Upper lobe of left lung (tissue), 6 donors: ENCODE measurements around the gene EVL. TPM values are rescaled to one million over a fixed set of nuclear protein-coding genes. Genes with fewer than 3 reads are reported as not detected.
A peak's percentile ranks its signal among the peaks of the same experiment; 100 is the strongest.

Experiments used
- ATAC-seq, 2 donors: fragments of 200-7000 bp; cut with Tn5 transposase; one replicate each; pipeline ENCODE4 v1.9.1; 2022; ENCODE audit warnings: mild to moderate bottlenecking in 2 of 2, moderate library complexity in 2 of 2; ENCODE audit not compliant: low FRiP score in 2 of 2
- DNase-seq, 2 donors: peaks; one replicate each; pipeline ENCODE4 v3.0.0-alpha.2; 2019 to 2020
- H3K27ac ChIP-seq, 4 donors: fragments of 200-600 bp; sonication (generic); one replicate each; pipeline ENCODE4 v1.5.1; 2016 to 2019
- H3K27me3 ChIP-seq, 4 donors: fragments of 200-600 bp; sonication (generic); one replicate each; pipeline ENCODE4 v1.5.1; 2017 to 2019
- H3K36me3 ChIP-seq, 4 donors: fragments of 200-600 bp; sonication (generic); one replicate each; pipeline ENCODE4 v1.5.1; 2016 to 2019
- H3K4me1 ChIP-seq, 4 donors: fragments of 200-600 bp; sonication (generic); one replicate each; pipeline ENCODE4 v1.5.1; 2018 to 2019
- H3K4me3 ChIP-seq, 4 donors: fragments of 200-600 bp; sonication (generic); one replicate each; pipeline ENCODE4 v1.5.1; 2017 to 2019; ENCODE audit warnings: mild to moderate bottlenecking in 2 of 4, moderate library complexity in 1 of 4
- H3K9me3 ChIP-seq, 4 donors: fragments of 200-600 bp; sonication (generic); one replicate each; pipeline ENCODE4 v1.5.1; 2018 to 2019
- EP300 ChIP-seq, 4 donors: sonication (generic); formaldehyde crosslinking; IDR thresholded peaks; one replicate each; pipeline ENCODE4 v1.5.1; 2017; ENCODE audit warnings: antibody characterized with exemption in 4 of 4, control low read depth in 2 of 4
- POLR2A ChIP-seq, 4 donors: fragments of 450-650 bp; IDR thresholded peaks; one replicate each; pipeline ENCODE4 v1.5.1; 2016 to 2017; ENCODE audit warnings: antibody characterized with exemption in 4 of 4, mild to moderate bottlenecking in 2 of 4
- POLR2AphosphoS5 ChIP-seq, 2 donors: sonication (generic); formaldehyde crosslinking; IDR thresholded peaks; one replicate each; pipeline ENCODE4 v1.5.1; 2017; ENCODE audit warnings: antibody characterized with exemption in 2 of 2
- WGBS, 2 donors: methylation state at CpG; one replicate each; pipeline ENCODE4 v1.1.5; 2017 to 2018; 5-methylcytosine and 5-hydroxymethylcytosine counted together
- total RNA-seq, 6 donors: library from RNA; depleted of rRNA in 4 of 6; stranded (reverse); fragments of >200 nt in 4 of 6; gene quantifications; one replicate each; pipeline versions ENCODE4 v1.1.0 to v1.2.1, GENCODE V29; 2016 to 2021
- TF ChIP-seq, protein P1 (sequence below), 6 experiments: fragments of 450-650 bp in 4 of 6; fragments of 200-600 bp in 2 of 6; sonication (generic) in 2 of 6; IDR thresholded peaks; one replicate each; pipeline ENCODE4 v1.5.1; 2016 to 2019; ENCODE audit warnings: antibody characterized with exemption in 6 of 6
- donor health status: DM: no; HTN: no; CAD: no; lungs with moderate emphysema.
- donor health status: DM: no; HTN: yes; CAD: no; lungs with severe emphysema.

EVL gene
- total RNA-seq, 6 donors from 2014 or later = 69.6 to 222 (median 140) TPM

GRCh38 chr14:100078997-100079725, 13.9 kb downstream of the EVL start:
- Histone ChIP-seq H3K27me3 (no peaks in the 10 kb centered on the region), H3K4me1 (peaks cover 27 to 59% (median 47%) of the 10 kb centered on the region in 4 donors), H3K4me3 (no peak overlapping the region), H3K36me3 (no peaks in the 10 kb centered on the region), H3K27ac (peak overlapping the region; percentile 16 to 49 (median 31)), H3K9me3 (no peaks in the 10 kb centered on the region)
- no peak for TF ChIP-seq EP300 (IDR thresholded peaks at IDR 0.05)
- TF ChIP-seq, protein P1, sequence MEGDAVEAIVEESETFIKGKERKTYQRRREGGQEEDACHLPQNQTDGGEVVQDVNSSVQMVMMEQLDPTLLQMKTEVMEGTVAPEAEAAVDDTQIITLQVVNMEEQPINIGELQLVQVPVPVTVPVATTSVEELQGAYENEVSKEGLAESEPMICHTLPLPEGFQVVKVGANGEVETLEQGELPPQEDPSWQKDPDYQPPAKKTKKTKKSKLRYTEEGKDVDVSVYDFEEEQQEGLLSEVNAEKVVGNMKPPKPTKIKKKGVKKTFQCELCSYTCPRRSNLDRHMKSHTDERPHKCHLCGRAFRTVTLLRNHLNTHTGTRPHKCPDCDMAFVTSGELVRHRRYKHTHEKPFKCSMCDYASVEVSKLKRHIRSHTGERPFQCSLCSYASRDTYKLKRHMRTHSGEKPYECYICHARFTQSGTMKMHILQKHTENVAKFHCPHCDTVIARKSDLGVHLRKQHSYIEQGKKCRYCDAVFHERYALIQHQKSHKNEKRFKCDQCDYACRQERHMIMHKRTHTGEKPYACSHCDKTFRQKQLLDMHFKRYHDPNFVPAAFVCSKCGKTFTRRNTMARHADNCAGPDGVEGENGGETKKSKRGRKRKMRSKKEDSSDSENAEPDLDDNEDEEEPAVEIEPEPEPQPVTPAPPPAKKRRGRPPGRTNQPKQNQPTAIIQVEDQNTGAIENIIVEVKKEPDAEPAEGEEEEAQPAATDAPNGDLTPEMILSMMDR (IDR thresholded peaks at IDR 0.05) = no peak
- no peak for TF ChIP-seq POLR2AphosphoS5 (IDR thresholded peaks at IDR 0.05)
- no peak for TF ChIP-seq POLR2A (IDR thresholded peaks at IDR 0.05)
- DNase-seq (peak in 1 of 2 donors; percentile 50), ATAC-seq (peak; percentile 8 to 13)
- WGBS, 2 donors = 50 to 51% methylated on average over 9 of the region's 9 CpGs

DNA sequence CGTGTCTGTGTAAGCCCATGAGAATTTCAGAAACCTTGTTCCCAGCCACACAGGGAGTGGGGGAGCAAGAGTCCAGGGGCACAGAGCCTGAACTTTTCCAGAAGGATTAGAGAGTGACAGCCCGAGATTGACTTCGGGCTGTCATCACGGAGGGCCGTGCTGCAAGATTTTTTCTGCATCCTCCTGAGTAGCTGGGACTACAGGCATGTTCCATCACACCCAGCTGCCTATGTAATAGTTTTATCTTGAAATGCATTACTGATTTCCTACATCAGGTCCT, 14.4 kb downstream of the EVL start:
- no peak overlapping the region for H3K4me3 ChIP-seq
- TF ChIP-seq POLR2A (IDR thresholded peaks at IDR 0.05) = no peak
- no peak for TF ChIP-seq POLR2AphosphoS5 (IDR thresholded peaks at IDR 0.05)
- TF ChIP-seq EP300 (IDR thresholded peaks at IDR 0.05) = no peak
- TF ChIP-seq, protein P1 (IDR thresholded peaks at IDR 0.05) = no peak
- no peak for ATAC-seq
- no peak for DNase-seq
- H3K36me3 ChIP-seq = peaks cover 0 to 2% (median 0%) of the 10 kb centered on the region in 4 donors
- 71 to 83% methylated on average over 5 of the region's 5 CpGs for WGBS, 2 donors
- H3K27ac ChIP-seq = peak overlapping the region in 2 of 4 donors; percentile 30 to 32
- H3K27me3 ChIP-seq = no peaks in the 10 kb centered on the region
- H3K9me3 ChIP-seq = no peaks in the 10 kb centered on the region
- H3K4me1 ChIP-seq = peaks cover 22 to 54% (median 43%) of the 10 kb centered on the region in 4 donors

DNA sequence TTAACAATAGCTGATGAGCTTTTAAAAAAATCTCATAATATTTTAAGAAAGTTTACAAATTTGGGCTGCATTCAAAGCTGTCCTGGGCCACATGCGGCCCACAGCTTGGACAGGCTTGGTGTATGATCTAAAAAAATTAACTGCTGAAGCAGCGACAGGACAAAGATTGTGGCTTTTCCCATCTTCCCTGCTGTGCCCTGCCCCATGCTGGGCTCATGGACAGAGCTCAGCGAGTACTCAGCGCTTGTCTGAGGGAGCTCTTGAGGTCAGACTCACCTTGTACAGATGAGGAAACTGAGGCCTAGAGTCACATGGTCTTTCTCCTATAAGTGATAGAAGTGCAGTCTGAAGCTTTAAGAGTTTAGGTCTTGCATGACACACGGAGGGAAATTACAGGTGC, 15.0 kb downstream of the EVL start:
- DNase-seq = no peak
- 82 to 91% methylated on average over 5 of the region's 5 CpGs for WGBS, 2 donors
- H3K27ac ChIP-seq = no peak overlapping the region
- no peaks in the 10 kb centered on the region for H3K9me3 ChIP-seq
- H3K27me3 ChIP-seq = no peaks in the 10 kb centered on the region
- peaks cover 0 to 5% (median 0%) of the 10 kb centered on the region in 4 donors for H3K36me3 ChIP-seq
- H3K4me3 ChIP-seq = no peak overlapping the region
- TF ChIP-seq POLR2A (IDR thresholded peaks at IDR 0.05) (no peak), POLR2AphosphoS5 (IDR thresholded peaks at IDR 0.05) (no peak), EP300 (IDR thresholded peaks at IDR 0.05) (no peak)
- TF ChIP-seq, protein P1 (IDR thresholded peaks at IDR 0.05) = no peak
- no peak for ATAC-seq
- peaks cover 20 to 48% (median 40%) of the 10 kb centered on the region in 4 donors for H3K4me1 ChIP-seq

- peaks cover 0 to 14% (median 2%) of the 10 kb centered on the region in 4 donors for H3K36me3 ChIP-seq
- no peaks in the 10 kb centered on the region for H3K9me3 ChIP-seq
- DNase-seq (no peak), ATAC-seq (no peak)
- no peak overlapping the region for H3K4me3 ChIP-seq
- H3K4me1 ChIP-seq = peaks cover 15 to 31% (median 23%) of the 10 kb centered on the region in 4 donors
- TF ChIP-seq, protein P1 (IDR thresholded peaks at IDR 0.05) = no peak
- TF ChIP-seq POLR2AphosphoS5 (IDR thresholded peaks at IDR 0.05) (no peak), EP300 (IDR thresholded peaks at IDR 0.05) (no peak), POLR2A (IDR thresholded peaks at IDR 0.05) (no peak)
- H3K27me3 ChIP-seq = no peaks in the 10 kb centered on the region
- no peak overlapping the region for H3K27ac ChIP-seq
- WGBS, 2 donors = 83 to 86% methylated on average over 12 of the region's 12 CpGs
These were observed 16.9 kb downstream of the EVL start for GRCh38 chr14:100081997-100082625.
